HG03442 (cell line): ENCODE measurements around the gene PYROXD2.

Experiments
- ATAC-seq: cut with Tn5 transposase; IDR thresholded peaks from one replicate; pipeline ENCODE4 v1.9.1; 2021; ENCODE audit warnings: mild to moderate bottlenecking, moderate library complexity; ENCODE audit not compliant: unreplicated experiment

The PYROXD2 gene

GRCh38 chr10:98416606-98417388, 1.8 kb upstream of the PYROXD2 start:
- ATAC-seq: no peak

GRCh38 chr10:98415731-98416119, 743 bp upstream of the PYROXD2 start:
- no peak for ATAC-seq

GRCh38 chr10:98414578-98414931, 427 bp downstream of the PYROXD2 start:
- no peak for ATAC-seq

- ATAC-seq: no peak
Observed at GRCh38 chr10:98411768-98412167, 3.2 kb downstream of the PYROXD2 start.

GRCh38 chr10:98411166-98411565, 3.8 kb downstream of the PYROXD2 start:
- no peak for ATAC-seq

GRCh38 chr10:98410759-98411158, 4.2 kb downstream of the PYROXD2 start:
- no peak for ATAC-seq

- ATAC-seq: no peak
Observed at GRCh38 chr10:98410135-98410743, 4.7 kb downstream of the PYROXD2 start.

- ATAC-seq: no peak
Observed at GRCh38 chr10:98408799-98409198, 6.2 kb downstream of the PYROXD2 start.

- ATAC-seq: no peak
Observed at GRCh38 chr10:98407744-98408241, 7.2 kb downstream of the PYROXD2 start.

GRCh38 chr10:98407017-98407743, 7.8 kb downstream of the PYROXD2 start:
- ATAC-seq: no peak

GRCh38 chr10:98405422-98405821, 9.6 kb downstream of the PYROXD2 start:
- ATAC-seq: no peak

- peak; percentile 39 for ATAC-seq
Observed at GRCh38 chr10:98404571-98405359, 10.2 kb downstream of the PYROXD2 start.

GRCh38 chr10:98403812-98404504, 11.0 kb downstream of the PYROXD2 start:
- no peak for ATAC-seq

GRCh38 chr10:98402931-98403718, 11.9 kb downstream of the PYROXD2 start:
- no peak for ATAC-seq

- ATAC-seq: no peak
Observed at GRCh38 chr10:98402478-98402877, 12.5 kb downstream of the PYROXD2 start.

GRCh38 chr10:98400482-98400881, 14.5 kb downstream of the PYROXD2 start:
- ATAC-seq: no peak

- no peak for ATAC-seq
Observed at GRCh38 chr10:98399784-98400183, 15.2 kb downstream of the PYROXD2 start.

GRCh38 chr10:98397089-98397600, 17.8 kb downstream of the PYROXD2 start:
- no peak for ATAC-seq
